GM11168 (cell line): ENCODE measurements around the gene FBXO2.
"Not testable (repeated sequence)": the region's sequence is repeated elsewhere in the genome, so short reads cannot be mapped to it uniquely, and the experiment has no call there.

Experiments
- in situ Hi-C: fragments of 300-500 bp; cut with MboI; formaldehyde crosslinking; loops from one replicate; pipeline ENCODE4 v1.12.0; 2022; ENCODE audit warnings: low sequenced_read_pairs; ENCODE audit not compliant: unreplicated experiment

The FBXO2 gene

DNA sequence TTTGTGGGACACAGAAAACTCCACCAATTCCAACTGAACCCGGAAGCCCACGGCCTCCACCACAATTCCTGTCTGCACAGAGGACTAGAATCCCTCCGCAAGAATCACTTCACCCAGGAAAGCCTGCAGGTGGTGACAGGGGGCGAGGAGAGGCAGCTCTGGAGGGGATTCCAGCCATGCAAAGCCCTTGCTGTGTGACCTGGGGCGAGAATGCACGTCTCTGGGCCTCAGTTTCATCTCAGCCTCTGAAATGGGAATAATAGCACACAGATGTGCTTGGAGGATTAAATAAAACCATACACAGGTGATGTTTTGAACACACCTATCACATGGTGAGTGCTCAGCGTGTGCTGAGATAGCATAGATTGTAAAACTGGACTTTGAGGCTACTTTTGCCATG lies 14.1 kb downstream of the FBXO2 start:
- in situ Hi-C loops = loop anchor here (10.0 to 25.0 kb wide), 2 partner anchors 305 to 578 kb away; partner anchors contain the start of gene SRM

DNA sequence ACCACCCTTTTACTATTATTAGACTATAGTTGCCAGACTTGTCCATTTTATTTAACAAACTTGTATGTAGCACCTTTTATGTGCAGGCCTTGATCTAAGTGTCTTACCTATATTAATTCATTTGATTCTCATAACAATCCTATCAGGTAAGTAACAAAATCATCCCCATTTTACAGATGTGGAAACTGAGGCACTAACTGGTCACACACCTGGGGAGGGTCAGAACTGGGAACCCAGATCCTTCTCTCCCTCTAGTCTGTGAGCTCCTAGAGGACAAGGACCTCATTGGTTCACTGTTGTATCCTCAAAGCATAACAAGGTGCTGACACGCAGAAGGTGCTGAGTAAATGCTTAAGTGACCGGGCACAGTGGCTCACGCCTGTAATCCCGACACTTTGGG lies 14.9 kb downstream of the FBXO2 start:
- in situ Hi-C loops = loop anchor here (25.0 kb wide), 1 partner anchor 577 kb away; the partner anchor contains the start of gene SRM

DNA sequence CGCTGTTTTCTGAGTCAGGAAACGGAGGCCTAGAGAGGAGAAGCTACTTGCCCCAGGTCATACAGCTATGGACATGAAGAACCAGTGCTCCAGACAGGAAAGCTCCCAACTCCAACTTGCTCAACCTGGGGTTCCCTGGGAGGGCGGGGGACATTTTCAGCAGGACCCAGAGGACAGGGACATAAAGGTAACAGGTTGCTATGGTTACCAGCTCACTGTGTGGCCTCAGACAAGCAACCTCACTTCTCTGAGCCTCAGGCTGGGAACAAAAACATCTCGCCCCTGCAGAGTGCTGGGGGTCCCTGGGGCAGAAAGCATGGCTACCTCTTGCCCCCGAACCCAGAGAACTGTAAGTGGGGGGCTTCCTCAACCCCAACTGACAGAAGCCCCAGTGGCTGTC lies 16.1 kb downstream of the FBXO2 start:
- in situ Hi-C loops = loop anchor here (25.0 kb wide), 1 partner anchor 576 kb away; the partner anchor contains the start of gene SRM

DNA sequence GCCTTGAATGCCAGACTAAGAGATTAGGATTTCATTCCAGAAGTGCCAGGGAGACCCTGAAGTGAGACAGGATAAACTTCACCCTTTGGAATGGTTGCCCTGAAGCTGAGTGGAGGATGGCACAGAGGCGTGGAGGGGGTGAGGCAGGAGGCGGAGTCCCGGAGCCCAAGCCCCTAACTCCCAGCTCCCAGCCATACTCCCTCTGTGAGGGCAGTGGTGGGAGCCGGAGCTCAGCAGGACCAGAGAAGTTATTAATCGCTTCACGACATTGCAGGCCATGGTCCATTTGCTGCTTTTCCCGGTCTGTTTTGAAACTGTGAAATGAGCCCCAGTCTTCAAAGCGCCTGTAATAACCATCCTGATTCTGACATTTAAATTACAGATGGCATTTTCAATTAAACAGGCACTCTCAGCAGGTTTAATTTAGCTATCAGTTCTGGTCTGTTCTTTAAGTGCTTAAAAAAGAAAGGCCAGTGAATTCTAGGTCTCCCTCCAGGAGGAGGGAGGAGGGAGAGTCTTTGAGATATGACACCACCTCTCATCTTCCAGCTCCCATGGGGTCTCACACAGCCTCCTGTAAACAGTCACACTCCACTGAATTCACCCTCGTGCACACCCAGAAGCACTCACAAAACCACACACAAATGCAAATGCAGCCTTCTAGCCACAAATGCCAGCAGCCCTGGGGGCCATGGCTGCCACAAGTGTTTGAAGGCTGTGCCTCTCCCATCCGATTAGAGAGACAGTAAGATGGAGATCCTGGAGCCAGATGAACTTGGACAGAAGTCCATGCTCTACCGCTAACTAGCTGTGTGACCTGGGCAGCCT lies 19.6 kb downstream of the FBXO2 start:
- in situ Hi-C loops = loop anchor here (25.0 kb wide), 1 partner anchor 572 kb away; the partner anchor contains the start of gene SRM

- in situ Hi-C loops = loop anchor here (25.0 kb wide), 1 partner anchor 567 kb away; the partner anchor contains the start of gene SRM
Observed at GRCh38 chr1:11629184-11630016, 24.8 kb downstream of the FBXO2 start.

DNA sequence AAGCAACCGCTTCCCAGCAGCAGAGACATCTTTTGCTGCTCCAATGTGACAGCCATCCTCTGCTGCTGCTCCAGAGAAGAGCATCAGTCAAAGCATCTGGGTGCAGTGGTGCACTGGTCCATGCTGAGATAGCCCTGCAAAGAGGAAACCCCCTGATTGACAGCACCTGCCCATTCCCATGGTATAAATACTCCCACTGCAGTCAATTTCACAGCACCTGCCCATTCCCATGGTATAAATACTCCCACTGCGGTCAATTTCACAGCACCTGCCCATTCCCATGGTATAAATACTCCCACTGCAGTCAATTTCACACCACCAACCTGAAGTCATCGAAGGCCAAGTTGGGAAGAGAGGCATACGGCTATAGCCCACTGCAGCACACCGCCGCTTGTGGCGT lies 25.5 kb downstream of the FBXO2 start:
- in situ Hi-C loops = loop anchor here (25.0 kb wide), 1 partner anchor 566 kb away; the partner anchor contains the start of gene SRM

DNA sequence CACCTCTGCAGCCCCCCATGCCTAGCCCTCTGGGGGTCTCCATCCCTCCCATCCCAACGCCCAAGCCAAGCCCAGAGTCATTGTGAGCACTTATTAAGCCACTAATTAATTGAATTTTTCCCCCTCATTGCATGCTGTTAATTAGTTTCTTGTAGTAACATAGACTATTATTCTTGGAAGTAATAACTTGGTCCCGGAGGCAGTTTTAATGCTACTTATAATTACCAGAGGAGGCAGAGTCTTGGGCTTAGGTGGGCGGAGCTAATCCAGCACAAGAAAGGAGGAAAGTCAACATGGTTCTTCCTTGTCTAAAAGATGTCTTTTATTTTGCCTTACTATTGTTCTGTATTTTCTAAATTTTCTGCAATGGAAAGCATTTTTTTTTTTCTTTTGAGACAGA lies 27.7 kb downstream of the FBXO2 start:
- in situ Hi-C loops = loop anchor here (25.0 kb wide), 1 partner anchor 564 kb away; the partner anchor contains the start of gene SRM

- in situ Hi-C loops = no loop called here
Observed at GRCh38 chr1:11623702-11624101, 30.5 kb downstream of the FBXO2 start.

- in situ Hi-C loops = no loop called here
Observed at GRCh38 chr1:11622398-11622797, 31.8 kb downstream of the FBXO2 start.

- in situ Hi-C loops = no loop called here
Observed at GRCh38 chr1:11620924-11621323, 33.3 kb downstream of the FBXO2 start.

DNA sequence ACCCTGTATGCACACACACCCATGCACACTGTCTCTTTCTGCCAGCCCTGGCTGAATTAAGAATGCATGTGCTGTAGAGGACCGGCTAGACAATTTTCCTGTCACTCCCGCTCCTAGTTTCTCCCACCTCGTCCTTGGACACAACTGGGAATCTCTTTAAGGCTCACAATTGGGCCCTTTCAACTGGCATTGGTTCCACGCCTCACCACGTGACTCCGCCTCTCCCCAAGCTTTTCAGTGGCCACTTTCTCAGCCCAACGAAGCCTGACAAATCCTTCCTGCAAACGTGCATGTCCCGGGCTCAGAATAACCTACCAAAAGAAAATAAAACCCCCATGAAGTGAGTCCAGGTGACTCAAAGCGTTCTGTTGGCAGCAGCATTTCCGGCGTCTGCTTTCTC lies 33.8 kb downstream of the FBXO2 start:
- in situ Hi-C loops = no loop called here

DNA sequence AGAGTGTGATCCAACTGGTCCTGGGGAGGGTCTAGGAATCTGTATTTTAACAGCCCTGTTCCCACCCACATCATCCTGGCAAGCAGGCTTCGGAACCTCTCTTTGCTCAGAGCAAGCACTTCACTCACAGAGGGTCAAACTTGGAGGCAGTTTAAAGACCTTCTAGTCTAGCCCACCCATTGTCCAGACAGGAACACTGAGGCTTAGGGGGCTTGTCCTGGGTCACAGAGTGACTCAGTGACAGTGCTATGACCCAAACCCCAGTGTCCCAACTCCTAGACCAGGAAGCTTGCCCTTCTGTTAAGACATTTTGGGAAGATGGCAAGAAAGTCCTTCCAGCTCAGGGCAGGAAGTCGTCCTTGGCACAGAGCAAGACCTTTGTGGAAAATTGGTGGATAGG lies 36.5 kb downstream of the FBXO2 start:
- in situ Hi-C loops = no loop called here

DNA sequence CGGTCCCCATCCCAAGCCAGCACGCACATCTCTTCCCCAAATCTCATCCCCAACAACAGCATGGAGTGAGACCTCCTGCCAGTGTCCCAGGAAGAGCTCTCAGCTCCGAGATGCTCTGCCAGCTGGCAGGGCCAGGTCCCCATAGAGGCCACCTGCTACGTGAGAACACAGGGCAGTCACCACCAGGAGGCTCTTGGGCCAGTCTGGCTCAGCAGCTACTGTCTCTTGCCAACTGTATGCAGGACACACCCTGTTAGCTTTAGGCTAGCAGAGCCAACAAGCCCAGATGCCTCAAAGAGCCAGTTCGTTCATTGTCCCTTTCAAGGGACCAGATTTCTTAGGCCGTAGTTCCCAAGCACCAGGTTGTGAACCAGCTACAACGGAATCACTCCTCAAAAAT lies 36.9 kb downstream of the FBXO2 start:
- in situ Hi-C loops = no loop called here

- in situ Hi-C loops = no loop called here
Observed at GRCh38 chr1:11616766-11617165, 37.5 kb downstream of the FBXO2 start.

- in situ Hi-C loops = no loop called here
Observed at GRCh38 chr1:11615090-11615489, 39.1 kb downstream of the FBXO2 start.

GRCh38 chr1:11613347-11613746 lies 40.9 kb downstream of the FBXO2 start:
- in situ Hi-C loops = no loop called here

DNA sequence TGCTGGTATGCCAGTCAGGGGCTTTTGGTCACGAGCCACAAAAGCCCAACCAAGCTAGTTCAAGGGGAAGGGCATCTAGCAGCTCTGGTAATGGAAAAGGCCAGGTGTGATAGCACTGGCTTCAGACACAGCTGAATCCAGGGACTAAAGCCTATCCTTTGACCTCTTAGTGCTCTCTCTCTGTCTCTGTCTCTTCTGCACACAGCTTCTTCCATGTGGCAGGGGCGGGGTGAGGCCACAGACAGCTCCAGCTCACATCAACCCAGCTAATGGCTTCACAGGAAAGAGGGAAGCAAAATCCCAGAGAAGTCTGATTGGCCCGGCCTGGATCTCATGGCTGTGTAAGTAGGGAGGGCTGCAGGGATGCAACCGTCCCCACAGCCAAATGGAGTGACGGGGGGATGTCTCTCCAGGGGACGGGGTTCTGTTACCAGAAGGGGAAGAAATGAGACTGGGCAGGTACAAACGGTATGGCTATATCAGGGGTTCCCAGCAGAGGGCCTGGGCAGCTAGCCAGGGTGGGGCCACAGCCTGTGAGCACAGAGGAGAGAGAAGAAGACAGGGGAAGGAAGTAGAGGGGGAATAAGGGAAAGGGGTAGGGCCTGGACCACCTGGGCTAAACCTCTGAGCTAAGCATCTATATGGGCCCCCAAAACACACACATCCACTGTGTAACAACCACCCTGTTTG lies 42.4 kb downstream of the FBXO2 start:
- in situ Hi-C loops = no loop called here

GRCh38 chr1:11610629-11611180 lies 43.5 kb downstream of the FBXO2 start:
- in situ Hi-C loops = no loop called here

DNA sequence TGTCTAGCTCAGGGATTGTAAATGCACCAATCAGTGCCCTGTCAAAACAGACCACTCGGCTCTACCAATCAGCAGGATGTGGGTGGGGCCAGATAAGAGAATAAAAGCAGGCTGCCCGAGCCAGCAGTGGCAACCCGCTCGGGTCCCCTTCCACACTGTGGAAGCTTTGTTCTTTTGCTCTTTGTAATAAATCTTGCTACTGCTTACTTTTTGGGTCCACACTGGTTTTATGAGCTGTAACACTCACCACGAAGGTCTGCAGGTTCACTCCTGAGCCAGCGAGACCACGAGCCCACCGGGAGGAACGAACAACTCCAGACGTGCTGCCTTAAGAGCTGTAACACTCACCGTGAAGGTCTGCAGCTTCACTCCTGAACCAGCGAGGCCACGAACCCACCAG lies 44.9 kb downstream of the FBXO2 start:
- in situ Hi-C loops = not testable (repeated sequence)

- in situ Hi-C loops = not testable (repeated sequence)
Observed at GRCh38 chr1:11608596-11609130, 45.6 kb downstream of the FBXO2 start.
